ENCODE results near the gene BAZ1A. TPM values are rescaled to one million over a fixed set of nuclear protein-coding genes. Genes with fewer than 3 reads are reported as not detected.

Gene BAZ1A
- total RNA-seq, 2 donors from 2014 or later: 25.3 to 31.5 TPM

- TF ChIP-seq POLR2AphosphoS5 (IDR thresholded peaks at IDR 0.05) (no peak), POLR2A (IDR thresholded peaks at IDR 0.05) (no peak), CTCF (IDR thresholded peaks at IDR 0.05) (no peak)
- Histone ChIP-seq H3K27ac (no peak overlapping the region), H3K4me1 (replicated peaks) (no peaks in the 10 kb centered on the region), H3K36me3 (no peaks in the 10 kb centered on the region), H3K4me3 (no peak overlapping the region), H3K9me3 (no peaks in the 10 kb centered on the region), H3K27me3 (replicated peaks; ENCODE audit: insufficient read depth) (no peaks in the 10 kb centered on the region)
- WGBS: 89% methylated on average over 3 of the region's 3 CpGs
- DNase-seq (ENCODE audit: low spot score): no peak
- intact Hi-C loops (cut with DNase I): loop anchor here (1.0 to 5.0 kb wide), 2 partner anchors 51 to 148 kb away; no protein-coding TSS in a partner anchor
These were observed 151.3 kb downstream of the BAZ1A start for GRCh38 chr14:34723867-34724266.

GRCh38 chr14:34722723-34723545 lies 152.2 kb downstream of the BAZ1A start:
- H3K4me3 ChIP-seq: no peak overlapping the region
- intact Hi-C loops (cut with DNase I): loop anchor here (1.0 to 5.0 kb wide), 2 partner anchors 50 to 149 kb away; no protein-coding TSS in a partner anchor
- no peaks in the 10 kb centered on the region for H3K36me3 ChIP-seq
- peak; percentile 35 for DNase-seq (ENCODE audit: low spot score)
- peak overlapping the region in 1 of 2 donors; percentile 35 for H3K27ac ChIP-seq
- H3K9me3 ChIP-seq: no peaks in the 10 kb centered on the region
- TF ChIP-seq POLR2A (IDR thresholded peaks at IDR 0.05) (no peak), POLR2AphosphoS5 (IDR thresholded peaks at IDR 0.05) (no peak), CTCF (IDR thresholded peaks at IDR 0.05) (peak; percentile 66 to 78 (median 76))
- no peaks in the 10 kb centered on the region for H3K4me1 ChIP-seq (replicated peaks)
- no peaks in the 10 kb centered on the region for H3K27me3 ChIP-seq (replicated peaks; ENCODE audit: insufficient read depth)
- 6% methylated on average over 10 of the region's 10 CpGs for WGBS

GRCh38 chr14:34721129-34721528 lies 154.0 kb downstream of the BAZ1A start:
- Histone ChIP-seq H3K9me3 (no peaks in the 10 kb centered on the region), H3K4me1 (replicated peaks) (no peaks in the 10 kb centered on the region), H3K4me3 (no peak overlapping the region), H3K27me3 (replicated peaks; ENCODE audit: insufficient read depth) (no peaks in the 10 kb centered on the region), H3K36me3 (no peaks in the 10 kb centered on the region), H3K27ac (no peak overlapping the region)
- DNase-seq (ENCODE audit: low spot score): no peak
- intact Hi-C loops (cut with DNase I): loop anchor here (5.0 kb wide), 1 partner anchor 151 kb away; no protein-coding TSS in a partner anchor
- no peak for TF ChIP-seq POLR2AphosphoS5 (IDR thresholded peaks at IDR 0.05)
- TF ChIP-seq CTCF (IDR thresholded peaks at IDR 0.05): no peak
- TF ChIP-seq POLR2A (IDR thresholded peaks at IDR 0.05): no peak
- 91% methylated on average over 2 of the region's 2 CpGs for WGBS

GRCh38 chr14:34718750-34719304 lies 156.3 kb downstream of the BAZ1A start:
- H3K9me3 ChIP-seq: no peaks in the 10 kb centered on the region
- DNase-seq (ENCODE audit: low spot score): no peak
- intact Hi-C loops (cut with DNase I): no loop called here
- no peak for TF ChIP-seq POLR2AphosphoS5 (IDR thresholded peaks at IDR 0.05)
- TF ChIP-seq POLR2A (IDR thresholded peaks at IDR 0.05): no peak
- TF ChIP-seq CTCF (IDR thresholded peaks at IDR 0.05): no peak
- H3K36me3 ChIP-seq: no peaks in the 10 kb centered on the region
- no peaks in the 10 kb centered on the region for H3K27me3 ChIP-seq (replicated peaks; ENCODE audit: insufficient read depth)
- 56% methylated on average over 4 of the region's 4 CpGs for WGBS
- no peak overlapping the region for H3K4me3 ChIP-seq
- no peaks in the 10 kb centered on the region for H3K4me1 ChIP-seq (replicated peaks)
- H3K27ac ChIP-seq: no peak overlapping the region

Measured in prostate gland (tissue), 2 donors.